HAP-1 (cell line): ENCODE results near the gene CIB4.

Source experiments
- DNase-seq, 2 experiments: peaks; one replicate each; pipeline ENCODE4 v3.0.0-alpha.2; 2016 to 2020; ENCODE audit warnings: low spot score in 2 of 2
- H3K27me3 ChIP-seq: fragments of 250-450 bp; sonication (Bioruptor Pico); 2 replicates; pipeline ENCODE4 v1.5.1; 2020; ENCODE audit warnings: low read depth, mild to moderate bottlenecking, moderate library complexity
- H3K36me3 ChIP-seq: fragments of 250-450 bp; sonication (Bioruptor Pico); replicated peaks from 2 replicates; pipeline ENCODE4 v1.5.1; 2020; ENCODE audit warnings: mild to moderate bottlenecking
- H3K4me1 ChIP-seq: fragments of 250-450 bp; sonication (Bioruptor Pico); 2 replicates; pipeline ENCODE4 v1.5.1; 2020; ENCODE audit warnings: mild to moderate bottlenecking
- H3K4me3 ChIP-seq: fragments of 250-450 bp; sonication (Bioruptor Pico); 2 replicates; pipeline ENCODE4 v1.5.1; 2020; ENCODE audit warnings: mild to moderate bottlenecking, moderate library complexity
- H3K9me3 ChIP-seq: fragments of 250-450 bp; sonication (Bioruptor Pico); 2 replicates; pipeline ENCODE4 v1.5.1; 2020; ENCODE audit warnings: mild to moderate bottlenecking, moderate library complexity
- in situ Hi-C: fragments of 300-500 bp; cut with MboI; formaldehyde crosslinking; loops from 3 replicates; pipeline ENCODE4 v1.14.3; 2020; ENCODE audit warnings: low sequenced_read_pairs, inconsistent platforms, mixed read lengths

The CIB4 gene

GRCh38 chr2:26609205-26609631, 31.9 kb downstream of the CIB4 start:
- Histone ChIP-seq H3K36me3 (no peaks in the 10 kb centered on the region), H3K4me3 (no peak overlapping the region), H3K9me3 (no peaks in the 10 kb centered on the region), H3K4me1 (no peaks in the 10 kb centered on the region), H3K27me3 (peaks cover 6% of the 10 kb centered on the region)
- in situ Hi-C loops = no loop called here
- no peak for DNase-seq

DNA sequence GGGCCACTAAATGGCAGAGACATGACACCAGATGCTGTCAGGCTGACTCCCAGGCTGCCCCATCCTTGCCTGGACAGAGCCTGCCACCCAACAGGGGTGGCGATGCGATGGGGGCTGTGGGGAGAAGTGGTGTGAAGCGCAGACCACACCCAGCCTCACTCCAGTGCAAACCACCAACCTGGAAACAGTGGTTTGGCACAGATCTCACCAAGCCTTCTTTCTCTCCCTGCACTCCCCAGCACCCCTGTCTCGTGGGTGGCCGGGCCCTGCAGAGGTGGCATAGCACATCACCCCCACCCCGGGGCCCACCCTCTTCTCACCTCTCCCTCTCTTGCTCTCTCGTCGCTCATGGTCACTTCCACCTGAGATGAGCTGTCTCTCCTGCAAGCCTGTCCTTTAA, 32.6 kb downstream of the CIB4 start:
- in situ Hi-C loops = no loop called here
- no peak for DNase-seq
- Histone ChIP-seq H3K4me3 (no peak overlapping the region), H3K4me1 (no peaks in the 10 kb centered on the region), H3K27me3 (peaks cover 6% of the 10 kb centered on the region), H3K36me3 (no peaks in the 10 kb centered on the region), H3K9me3 (no peaks in the 10 kb centered on the region)

DNA sequence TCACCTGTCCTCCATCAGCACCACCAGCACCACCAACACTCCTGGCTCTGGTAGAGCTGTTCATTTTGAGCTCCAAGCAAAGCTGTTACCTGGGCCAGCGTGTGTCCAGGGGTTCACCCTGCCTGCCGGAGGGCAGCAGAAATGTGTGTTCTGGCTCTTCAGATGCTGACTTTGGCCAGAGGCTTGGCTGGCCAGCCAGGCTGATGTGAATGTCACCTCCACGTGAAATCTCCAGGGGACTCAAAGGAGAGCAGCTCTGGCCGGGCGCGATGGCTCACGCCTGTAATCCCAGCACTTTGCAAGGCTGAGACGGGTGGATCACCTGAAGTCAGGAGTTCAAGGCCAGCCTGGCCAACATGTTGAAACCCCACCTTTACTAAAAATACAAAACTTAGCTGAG, 33.5 kb downstream of the CIB4 start:
- no peaks in the 10 kb centered on the region for H3K4me1 ChIP-seq
- DNase-seq = no peak
- in situ Hi-C loops = no loop called here
- H3K27me3 ChIP-seq = peaks cover 6% of the 10 kb centered on the region
- no peaks in the 10 kb centered on the region for H3K36me3 ChIP-seq
- no peak overlapping the region for H3K4me3 ChIP-seq
- H3K9me3 ChIP-seq = no peaks in the 10 kb centered on the region

DNA sequence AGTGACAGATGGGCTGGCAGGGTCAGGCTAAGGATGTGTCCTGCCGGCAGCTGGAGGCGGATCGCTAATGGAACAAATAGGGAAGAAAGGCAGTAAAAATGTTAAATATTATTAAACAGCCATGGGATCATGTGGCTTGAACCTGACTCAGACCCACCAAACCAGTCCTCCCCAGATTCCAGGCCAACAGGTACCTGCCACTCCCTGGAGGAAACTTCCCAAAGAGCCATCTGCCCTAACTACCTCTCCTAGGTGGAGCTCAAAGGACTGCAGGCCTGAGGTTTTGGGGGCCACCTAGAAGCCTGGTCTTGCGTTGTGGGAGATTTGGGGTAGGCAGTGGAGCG, 34.3 kb downstream of the CIB4 start:
- in situ Hi-C loops = no loop called here
- Histone ChIP-seq H3K27me3 (peaks cover 6% of the 10 kb centered on the region), H3K9me3 (no peaks in the 10 kb centered on the region), H3K4me1 (no peaks in the 10 kb centered on the region), H3K4me3 (no peak overlapping the region), H3K36me3 (no peaks in the 10 kb centered on the region)
- DNase-seq = no peak

- no peak for DNase-seq
These were observed 34.9 kb downstream of the CIB4 start for GRCh38 chr2:26605999-26606846.

DNA sequence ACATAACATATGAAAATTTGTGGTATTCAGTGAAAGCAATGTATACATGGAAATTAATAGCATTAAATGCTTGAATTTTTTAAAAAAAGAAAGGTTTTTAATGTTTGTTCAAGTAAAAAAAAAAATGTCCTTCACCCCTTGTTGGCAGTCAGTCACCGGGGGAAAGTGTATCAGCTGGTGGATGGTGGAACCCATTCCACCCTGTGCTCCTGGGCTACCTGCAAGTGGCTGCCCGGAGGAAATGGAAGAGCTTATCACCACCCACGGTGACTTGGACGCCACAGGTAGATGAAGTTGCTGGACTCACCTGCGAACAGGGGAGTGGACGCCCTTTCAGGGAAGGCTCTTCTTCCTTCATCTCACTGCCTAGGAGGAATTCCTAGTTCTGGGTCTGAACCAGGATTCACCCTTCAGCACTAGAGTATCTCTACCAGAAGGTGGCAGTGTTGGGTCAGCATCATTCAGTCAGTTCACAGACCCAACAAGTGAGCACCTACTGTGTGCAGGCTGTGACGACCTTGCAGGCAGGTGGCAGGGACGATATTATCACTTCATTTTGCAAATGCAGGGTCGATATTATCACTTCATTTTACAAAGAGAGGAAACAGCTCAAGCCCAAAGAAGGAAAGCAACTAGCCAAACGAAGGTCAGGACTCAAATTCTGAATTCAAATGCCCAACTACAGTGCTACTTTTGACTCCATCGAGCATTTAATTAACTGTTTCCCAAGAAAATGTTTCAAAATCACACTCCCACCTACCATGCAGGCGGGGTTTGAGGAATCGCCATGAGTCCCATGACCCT, 35.8 kb downstream of the CIB4 start:
- Histone ChIP-seq H3K36me3 (no peaks in the 10 kb centered on the region), H3K4me1 (no peaks in the 10 kb centered on the region), H3K9me3 (no peaks in the 10 kb centered on the region), H3K27me3 (no peaks in the 10 kb centered on the region; the same call in 1 of the 2 replicates), H3K4me3 (no peak overlapping the region)
- DNase-seq = peak; percentile 31 to 60
- in situ Hi-C loops = no loop called here

More at GRCh38 chr2:26605999-26606846, 34.9 kb downstream of the CIB4 start:
- Histone ChIP-seq H3K27me3 (peaks cover 5% of the 10 kb centered on the region; the same call in 1 of the 2 replicates), H3K4me1 (no peaks in the 10 kb centered on the region), H3K36me3 (no peaks in the 10 kb centered on the region), H3K4me3 (no peak overlapping the region), H3K9me3 (no peaks in the 10 kb centered on the region)
- in situ Hi-C loops = no loop called here

DNA sequence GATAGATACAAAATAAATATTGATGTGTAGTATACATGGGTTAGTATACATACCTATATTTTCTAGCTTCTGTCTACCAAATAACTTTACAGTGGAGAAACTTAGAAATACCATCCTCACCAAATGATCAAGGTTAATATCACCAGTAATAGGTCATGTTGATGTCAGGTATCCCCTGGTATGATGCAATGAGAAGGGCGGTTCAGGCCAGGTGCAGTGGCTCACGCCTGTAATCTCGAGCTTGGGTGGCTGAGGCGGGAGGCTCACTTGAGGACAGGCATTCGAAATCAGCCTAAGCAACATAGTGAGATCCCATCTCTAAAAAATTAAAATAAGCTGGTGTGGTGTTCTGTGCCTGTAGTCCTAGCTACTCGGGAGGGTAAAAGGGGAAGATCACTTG, 38.6 kb downstream of the CIB4 start:
- H3K27me3 ChIP-seq = peaks cover 8% of the 10 kb centered on the region
- H3K4me1 ChIP-seq = no peaks in the 10 kb centered on the region
- in situ Hi-C loops = loop anchor here (5.0 kb wide), 1 partner anchor 140 kb away; no protein-coding TSS in a partner anchor
- no peak overlapping the region for H3K4me3 ChIP-seq
- H3K36me3 ChIP-seq = no peaks in the 10 kb centered on the region
- DNase-seq = no peak
- H3K9me3 ChIP-seq = no peaks in the 10 kb centered on the region

DNA sequence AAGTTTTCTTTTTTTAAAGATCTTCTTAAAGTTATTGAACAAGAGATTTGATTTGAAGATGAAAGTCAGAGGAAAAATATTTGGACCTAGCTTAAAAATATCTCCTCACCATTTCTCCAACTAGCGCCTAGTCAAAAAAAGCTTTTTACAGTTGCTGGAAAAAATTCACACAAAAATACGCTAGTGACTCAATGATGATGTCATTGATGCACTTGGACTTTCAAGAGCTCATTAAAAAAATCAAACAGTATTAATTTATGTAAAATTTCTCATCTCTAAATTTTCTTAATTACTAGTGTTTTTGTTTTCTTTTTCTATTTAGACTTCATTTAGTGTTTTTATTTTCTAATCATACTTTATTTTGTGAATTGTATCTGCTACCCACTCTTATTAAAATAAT, 41.8 kb downstream of the CIB4 start:
- H3K4me1 ChIP-seq = no peaks in the 10 kb centered on the region
- DNase-seq = no peak
- H3K9me3 ChIP-seq = no peaks in the 10 kb centered on the region
- H3K4me3 ChIP-seq = no peak overlapping the region
- H3K36me3 ChIP-seq = no peaks in the 10 kb centered on the region
- in situ Hi-C loops = no loop called here
- peaks cover 31% of the 10 kb centered on the region for H3K27me3 ChIP-seq

DNA sequence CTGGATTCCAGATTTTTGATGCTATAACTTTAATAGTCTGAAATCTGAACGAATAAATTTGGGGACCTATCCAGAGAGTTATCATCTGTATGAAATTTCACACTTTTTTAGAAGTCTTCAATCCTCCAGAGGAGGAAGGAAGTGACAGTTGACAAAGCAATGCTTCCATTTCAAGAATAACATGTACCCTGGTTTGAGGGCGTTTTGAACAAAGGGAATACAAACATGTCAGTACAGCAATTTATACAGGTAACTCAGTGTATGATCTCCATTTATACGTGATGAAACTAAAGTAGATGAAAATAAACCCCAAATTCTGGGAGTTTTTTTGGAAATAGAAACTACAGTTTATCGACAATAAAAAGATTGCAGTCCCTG, 42.2 kb downstream of the CIB4 start:
- in situ Hi-C loops = no loop called here
- no peak for DNase-seq
- Histone ChIP-seq H3K4me1 (no peaks in the 10 kb centered on the region), H3K36me3 (no peaks in the 10 kb centered on the region), H3K9me3 (no peaks in the 10 kb centered on the region), H3K4me3 (no peak overlapping the region), H3K27me3 (peaks cover 35% of the 10 kb centered on the region)

DNA sequence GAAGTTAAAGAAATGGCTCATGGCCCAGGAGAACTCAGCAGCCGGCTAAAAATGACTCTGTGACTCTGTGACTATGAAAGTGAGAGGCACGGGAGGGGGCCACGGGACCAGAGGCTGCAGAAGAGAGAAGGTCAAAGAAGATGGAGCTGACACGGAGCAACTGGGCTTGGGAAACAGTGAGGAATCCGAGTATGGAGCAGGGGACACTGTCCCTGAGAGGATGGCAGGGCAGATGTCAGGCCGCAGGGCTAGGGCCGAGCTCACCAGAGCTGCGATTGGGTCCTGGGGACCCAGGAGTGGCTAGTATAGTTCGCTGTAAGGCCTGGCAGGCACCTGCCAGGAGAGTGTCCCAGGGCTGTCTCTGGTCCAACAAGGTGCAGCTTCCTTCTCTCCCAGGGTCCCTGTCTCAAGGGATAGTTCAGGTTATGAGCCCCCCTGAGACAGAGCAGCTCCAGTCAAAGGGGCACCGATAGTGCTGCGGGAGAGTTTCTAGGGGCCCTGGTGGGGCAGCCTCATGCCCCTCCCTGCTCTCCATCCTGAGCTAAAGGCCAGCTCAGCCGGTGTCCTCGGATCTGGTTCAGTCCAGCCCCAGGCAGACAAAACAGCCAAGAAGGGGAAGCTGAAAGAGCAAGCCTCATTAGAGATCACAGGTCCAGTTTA, 42.7 kb downstream of the CIB4 start:
- in situ Hi-C loops = no loop called here
- no peaks in the 10 kb centered on the region for H3K4me1 ChIP-seq

DNA sequence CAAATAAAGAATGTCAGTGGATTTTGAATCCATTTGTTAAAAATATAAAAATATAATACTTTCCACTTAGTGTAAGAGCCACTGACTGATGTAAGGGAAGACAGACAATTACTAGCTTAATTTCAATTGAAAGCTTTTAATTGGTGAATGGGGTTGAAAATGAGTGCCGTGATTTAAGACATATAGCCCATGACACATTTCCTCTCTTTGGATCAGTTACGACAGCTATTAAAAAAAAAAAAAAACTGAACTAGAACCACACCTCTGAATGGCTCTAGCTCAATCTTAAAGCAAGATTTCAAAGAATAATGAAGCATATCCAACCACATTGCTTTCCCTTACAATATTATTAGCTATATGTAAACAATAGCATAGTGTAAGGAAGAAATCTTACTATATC, 44.0 kb downstream of the CIB4 start:
- H3K4me1 ChIP-seq = no peaks in the 10 kb centered on the region
- in situ Hi-C loops = no loop called here
- H3K27me3 ChIP-seq = peaks cover 39% of the 10 kb centered on the region
- H3K4me3 ChIP-seq = no peak overlapping the region
- no peaks in the 10 kb centered on the region for H3K9me3 ChIP-seq
- H3K36me3 ChIP-seq = no peaks in the 10 kb centered on the region
- no peak for DNase-seq

More for the DNA sequence above, 42.7 kb downstream of the CIB4 start:
- Histone ChIP-seq H3K27me3 (peaks cover 37% of the 10 kb centered on the region), H3K4me3 (no peak overlapping the region), H3K36me3 (no peaks in the 10 kb centered on the region), H3K9me3 (no peaks in the 10 kb centered on the region)
- no peak for DNase-seq

DNA sequence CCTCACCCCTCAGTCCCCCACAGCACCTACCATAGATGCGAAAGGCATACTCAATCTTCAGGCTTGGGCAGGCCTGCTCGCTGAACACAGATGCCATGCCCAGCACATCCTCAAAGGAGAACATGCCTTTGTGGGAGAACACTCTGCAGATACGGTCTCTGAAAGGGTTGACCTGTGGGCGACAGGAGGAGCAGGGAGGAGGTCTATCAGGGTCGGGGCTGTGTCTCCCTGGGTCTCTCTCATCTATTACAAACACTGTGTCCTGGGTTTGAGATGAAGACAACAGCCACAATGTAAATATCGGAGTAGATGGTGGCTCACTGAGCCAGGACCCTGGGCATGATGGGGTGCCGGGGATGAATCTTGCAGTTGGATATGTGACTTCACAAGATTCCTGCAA, 46.0 kb downstream of the CIB4 start:
- no peak overlapping the region for H3K4me3 ChIP-seq
- peaks cover 44% of the 10 kb centered on the region for H3K27me3 ChIP-seq
- peak in 1 of 2 experiments; percentile 3 for DNase-seq
- no peaks in the 10 kb centered on the region for H3K4me1 ChIP-seq
- in situ Hi-C loops = no loop called here
- H3K9me3 ChIP-seq = no peaks in the 10 kb centered on the region
- H3K36me3 ChIP-seq = no peaks in the 10 kb centered on the region

GRCh38 chr2:26591619-26592505, 49.3 kb downstream of the CIB4 start:
- peak in 1 of 2 experiments; percentile 1 for DNase-seq
- Histone ChIP-seq H3K9me3 (no peaks in the 10 kb centered on the region), H3K27me3 (peaks cover 52% of the 10 kb centered on the region), H3K4me1 (no peaks in the 10 kb centered on the region), H3K36me3 (no peaks in the 10 kb centered on the region), H3K4me3 (no peak overlapping the region)
- in situ Hi-C loops = no loop called here
